H1 (cell line): ENCODE data around the gene FMO3. TPM values are rescaled to one million over a fixed set of nuclear protein-coding genes. Genes with fewer than 3 reads are reported as not detected.

ENCODE experiments used
- ASH2L ChIP-seq: fragments of 200-600, 300-600 bp; sonication (generic); IDR thresholded peaks from one replicate; pipeline ENCODE4 v1.7.1; 2017; ENCODE audit warnings: low read length
- ATF2 ChIP-seq: IDR thresholded peaks from 2 replicates; pipeline ENCODE4 v1.6.1; 2012; ENCODE audit warnings: low read length, inconsistent platforms
- BACH1 ChIP-seq: IDR thresholded peaks from 2 replicates; pipeline ENCODE4 v1.6.1; 2012; ENCODE audit warnings: low read length, improper control_type of control experiment
- microRNA counts: library from miRNA; unstranded; fragments of <30 nt; microRNA quantifications from one replicate; lab custom pipeline; 2015
- microRNA-seq, 2 experiments: library from miRNA; unstranded; fragments of <30 nt; microRNA quantifications; one replicate each; pipeline versions ENCODE4 to v1.2.0, GENCODE V29; 2016 to 2020; ENCODE audit warnings: borderline microRNAs expressed in 2 of 2, borderline number of aligned reads in 2 of 2, borderline replicate concordance in 1 of 2
- polyA plus RNA-seq, 7 experiments: library from polyadenylated mRNA; depleted of rRNA in 3 of 7; stranded (reverse) in 5 of 7; unstranded in 2 of 7; fragments of >200 nt in 5 of 7; fragments of 200-250 nt in 2 of 7; gene quantifications; 1 replicate in 5 of 7; 2 replicates in 1 of 7; 4 replicates in 1 of 7; pipeline versions ENCODE4 v1.2.1 to v1.2.3, GENCODE V29; 2011 to 2013; ENCODE audit warnings: missing spikeins in 2 of 7, mixed read lengths in 2 of 7
- small RNA-seq: library from polyadenylated mRNA; stranded (forward); fragments of <200 nt; extraction: miRNeasy Mini kit (QIAGEN cat#:217004); gene quantifications from one replicate; pipeline ENCODE3, GENCODE V24; 2013; ENCODE audit not compliant: insufficient read depth
- total RNA-seq: library from RNA; stranded (reverse); fragmentation: NEBNext Ultra II Directional; extraction: Animal tissue kit (Norgen Biotek cat#: 25700); gene quantifications from 2 replicates; pipeline ENCODE4 v1.2.1, GENCODE V29; 2021

FMO3 gene
- total and polyA plus RNA-seq, 2 of the 8 experiments (the other 6 are each of a cell fraction or from before 2014, with no cell fraction given), result not detected

GRCh38 chr1:171166361-171166760 lies 75.7 kb downstream of the FMO3 start (continued):
- TF ChIP-seq ASH2L, result no peak
- no peak for TF ChIP-seq ATF2
- TF ChIP-seq BACH1, result no peak

MicroRNA genes within 50 kb of the gene (microRNA counts, 767-probe panel; counts per million panel counts)
- 879 counts per million, percentile 95 among the panel's probes with 10 or more counts for microRNA hsa-miR-1295a (lab: Ali Mortazavi, UCI)

Small RNA genes within 50 kb of the gene (microRNA-seq; reads per million reads assigned to microRNA genes)
- gene MIR1295A (0 reads per million in 2 experiments), gene MIR1295B (0 reads per million in 2 experiments)

Small RNA genes within 50 kb of the gene (small RNA-seq; reads per million reads assigned to genes)
- 1.7 reads per million, percentile 6 among the genes with 10 or more reads in this experiment for gene MIR1295A

Other genes starting within 250 kb of the FMO3 start
- not detected in 2 replicates for gene MROH9, start 155.4 kb upstream of the FMO3 start, total RNA-seq
- gene MROH9, start 155.4 kb upstream of the FMO3 start, polyA plus RNA-seq (2011; rRNA removed), result not detected in 2 replicates
- gene FMO2, start 94.4 kb downstream of the FMO3 start, total RNA-seq, result not detected in 2 replicates
- gene FMO2, start 94.4 kb downstream of the FMO3 start, polyA plus RNA-seq (2011; rRNA removed), result not detected in 2 replicates
- gene FMO1, start 157.6 kb downstream of the FMO3 start, total RNA-seq, result 0.36 TPM in 1 of 2 replicates, not detected in the other
- gene FMO1, start 157.6 kb downstream of the FMO3 start, polyA plus RNA-seq (2011; rRNA removed), result 0.03 and 0.11 TPM in 2 replicates
- gene FMO4, start 223.3 kb downstream of the FMO3 start, total RNA-seq, result 2.2 and 2.3 TPM in 2 replicates
- gene FMO4, start 223.3 kb downstream of the FMO3 start, polyA plus RNA-seq (2011; rRNA removed), result 0.88 and 1.5 TPM in 2 replicates